GM21367 (cell line): ENCODE measurements around the gene PDZD7.
"Not testable (repeated sequence)": the region's sequence is repeated elsewhere in the genome, so short reads cannot be mapped to it uniquely, and the experiment has no call there.

Experiments
- ATAC-seq: cut with Tn5 transposase; IDR thresholded peaks from one replicate; pipeline ENCODE4 v1.9.1; 2021; ENCODE audit not compliant: unreplicated experiment

Gene PDZD7

DNA sequence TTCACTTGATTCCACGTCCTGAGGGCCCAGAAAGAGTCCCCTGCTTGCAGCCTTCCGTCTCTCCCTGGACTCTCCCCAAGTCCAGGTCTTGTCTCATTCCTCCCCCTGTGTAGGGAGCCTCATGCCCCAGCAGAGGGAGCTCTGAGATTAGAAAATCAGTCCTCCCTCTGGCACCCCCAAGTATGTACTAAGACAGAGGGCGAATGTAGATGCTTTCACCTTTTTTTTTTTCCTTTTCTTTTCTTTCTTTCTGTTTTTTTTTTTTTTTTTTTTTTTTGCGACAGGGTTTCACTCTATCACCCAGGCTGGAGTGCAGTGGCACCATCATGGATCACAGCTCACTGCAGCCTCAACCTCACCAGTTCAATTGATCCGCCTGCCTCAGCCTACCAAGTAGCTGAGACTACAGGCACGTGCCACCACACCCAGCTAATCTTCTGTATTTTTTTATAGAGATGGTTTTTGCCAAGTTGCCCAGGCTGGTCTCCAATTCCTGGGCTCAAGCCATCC lies 10.4 kb upstream of the PDZD7 start:
- ATAC-seq, result no peak

DNA sequence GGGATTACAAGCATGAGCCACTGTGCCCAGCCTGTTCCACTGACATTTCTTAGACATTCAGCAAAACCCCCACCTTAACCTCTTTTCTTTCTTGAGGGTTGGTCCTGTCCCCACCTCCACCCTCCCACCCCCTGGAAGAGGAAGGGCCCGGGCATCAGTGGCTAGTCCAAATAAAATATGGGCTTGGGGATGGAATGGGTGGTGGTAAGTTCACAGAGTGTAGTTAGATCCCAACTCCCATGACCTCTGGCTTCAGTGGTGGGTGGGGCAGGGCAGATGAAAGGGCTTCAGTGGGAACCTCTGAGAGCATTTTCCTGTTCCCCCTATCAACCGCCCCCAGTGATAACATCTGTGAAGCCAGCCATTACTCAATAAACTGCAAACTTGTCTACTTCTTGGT lies 9.9 kb upstream of the PDZD7 start:
- ATAC-seq, result no peak

DNA sequence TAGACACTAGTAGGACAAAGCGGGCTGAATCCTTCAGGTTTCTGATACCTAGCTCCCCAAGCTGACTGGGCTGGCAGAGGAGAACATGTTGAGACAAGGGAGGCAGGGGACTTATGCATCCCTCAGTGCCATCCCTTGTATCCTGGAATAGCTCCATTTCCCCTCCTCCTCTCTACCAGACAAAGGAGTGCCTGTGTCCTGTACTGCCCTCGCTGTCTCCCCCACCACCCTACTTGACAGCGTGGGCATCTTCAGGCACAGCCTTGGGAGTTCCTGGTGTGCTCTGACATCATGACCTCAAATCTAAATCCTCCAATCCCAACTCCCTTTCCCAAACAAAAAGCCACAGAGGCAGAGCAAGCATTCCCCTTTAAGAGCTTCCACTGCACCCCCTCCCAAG lies 9.1 kb upstream of the PDZD7 start:
- ATAC-seq, result no peak

DNA sequence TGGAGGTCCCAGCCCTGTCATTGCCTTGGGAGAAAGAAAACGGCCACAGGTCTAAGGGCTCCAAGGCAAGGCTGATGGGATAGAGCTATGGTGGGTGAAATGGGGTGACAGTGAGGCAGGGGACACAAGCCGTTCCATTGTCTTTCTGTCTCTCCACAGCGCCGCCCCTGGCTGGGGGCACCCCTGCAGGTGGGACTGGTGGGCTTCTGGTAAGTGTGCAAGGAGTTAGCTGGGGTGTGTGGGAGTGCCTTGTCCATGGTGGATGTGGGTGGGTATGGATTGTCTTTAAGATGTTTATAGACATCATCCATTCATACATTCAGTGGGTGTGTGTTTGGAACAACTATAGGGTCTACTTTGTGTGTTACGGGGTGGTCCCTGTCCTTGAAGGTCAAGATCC lies 7.6 kb upstream of the PDZD7 start:
- no peak for ATAC-seq

DNA sequence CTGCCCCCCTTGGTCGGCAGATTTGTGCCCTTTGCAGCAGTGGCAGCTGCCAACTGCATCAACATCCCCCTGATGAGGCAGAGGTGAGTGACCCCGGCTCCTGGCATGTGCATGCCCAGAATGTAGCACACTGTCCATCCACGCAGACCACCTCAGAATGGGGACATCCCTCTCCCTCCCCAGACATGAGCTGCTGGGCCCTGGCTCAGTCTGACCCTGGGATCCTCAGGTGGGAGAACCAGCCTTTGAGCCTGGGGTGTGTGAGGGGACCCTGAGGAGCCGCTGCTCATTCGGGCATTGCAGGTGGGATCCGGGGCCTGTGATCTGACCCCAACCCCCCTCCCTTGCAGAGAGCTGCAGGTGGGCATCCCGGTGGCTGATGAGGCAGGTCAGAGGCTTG lies 5.8 kb upstream of the PDZD7 start:
- ATAC-seq, result no peak

DNA sequence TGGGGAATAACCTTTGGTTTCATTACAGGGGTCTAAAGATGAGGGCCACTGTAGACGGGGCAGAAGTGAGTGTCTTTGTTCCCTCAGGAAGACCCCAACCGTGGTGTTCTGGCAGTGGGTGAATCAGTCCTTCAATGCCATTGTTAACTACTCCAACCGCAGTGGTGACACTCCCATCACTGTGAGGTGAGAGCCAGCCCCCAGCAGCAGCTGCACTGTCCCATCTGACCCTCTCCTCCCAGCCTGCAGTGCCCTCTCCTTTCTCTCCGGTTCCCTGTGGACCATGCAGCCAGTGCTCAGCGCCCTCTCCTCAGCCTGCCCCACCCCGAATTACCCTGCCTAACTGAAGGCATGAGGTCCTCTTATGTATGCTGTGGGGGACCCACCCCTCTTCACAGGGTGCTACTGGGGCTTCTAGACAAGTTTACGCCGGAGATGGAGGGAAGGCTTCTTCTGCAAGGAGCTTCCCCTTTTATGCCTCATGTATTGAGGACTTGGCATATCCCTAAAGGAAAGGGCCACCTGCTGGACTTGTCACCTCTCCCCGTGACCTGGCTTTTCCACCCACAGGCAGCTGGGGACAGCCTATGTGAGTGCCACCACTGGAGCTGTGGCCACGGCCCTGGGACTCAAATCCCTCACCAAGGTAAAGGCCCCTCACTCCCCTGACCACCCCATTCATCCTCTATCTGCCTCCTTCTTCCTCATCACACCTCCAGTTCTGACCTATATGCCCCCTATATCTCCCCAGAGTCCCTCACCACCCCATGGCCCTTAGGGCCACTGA lies 5.2 kb upstream of the PDZD7 start:
- no peak for ATAC-seq

DNA sequence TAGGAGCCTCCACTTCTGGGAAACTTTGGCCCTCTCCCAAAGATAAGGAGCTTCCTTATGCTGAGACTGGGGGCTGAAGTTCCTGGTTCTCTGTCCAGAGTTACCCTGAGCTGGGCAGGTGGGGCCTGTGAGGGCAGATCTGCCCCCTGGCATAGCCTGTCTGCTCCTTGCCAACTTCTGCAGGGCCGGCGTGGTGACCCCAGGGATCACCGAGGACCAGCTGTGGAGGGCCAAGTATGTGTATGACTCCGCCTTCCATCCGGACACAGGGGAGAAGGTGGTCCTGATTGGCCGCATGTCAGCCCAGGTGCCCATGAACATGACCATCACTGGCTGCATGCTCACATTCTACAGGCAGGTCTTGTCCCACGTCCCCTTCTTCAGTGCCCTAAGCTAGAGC lies 4.4 kb upstream of the PDZD7 start:
- ATAC-seq, result no peak

DNA sequence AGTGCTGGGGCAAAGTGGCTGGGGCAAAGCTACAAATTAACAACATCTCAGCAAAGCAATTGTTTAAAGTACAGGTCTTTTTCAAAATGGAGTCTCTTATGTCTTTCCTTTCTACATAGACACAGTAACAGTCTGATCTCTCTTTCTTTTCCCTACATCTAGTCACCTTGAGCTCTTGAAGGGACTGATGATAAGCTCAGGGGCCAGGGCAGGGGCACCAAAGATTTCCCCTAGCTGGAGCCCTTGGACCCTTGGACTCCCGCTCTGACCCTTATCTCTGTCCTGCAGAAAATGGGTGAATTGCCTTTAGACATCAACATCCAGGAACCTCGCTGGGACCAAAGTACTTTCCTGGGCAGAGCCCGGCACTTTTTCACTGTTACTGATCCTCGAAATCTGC lies 3.5 kb upstream of the PDZD7 start:
- ATAC-seq, result not testable (repeated sequence)

DNA sequence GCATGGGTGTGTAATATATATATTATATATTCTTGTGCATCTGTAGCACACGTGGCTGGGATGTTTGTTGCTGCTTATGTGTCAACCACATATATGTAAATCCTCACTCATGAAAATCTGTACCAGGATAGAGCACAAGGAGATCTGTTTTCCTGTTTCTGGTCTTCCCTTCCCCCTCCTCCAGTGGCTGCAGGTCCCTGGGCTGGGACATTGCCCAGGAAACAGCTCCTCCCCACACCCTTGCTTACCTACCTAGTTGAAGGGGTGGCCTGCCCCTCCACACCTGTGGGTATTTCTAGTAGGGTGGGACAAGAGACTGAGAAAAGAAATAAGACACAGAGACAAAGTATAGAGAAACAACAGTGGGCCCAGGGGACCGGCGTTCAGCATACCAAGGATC lies 2.3 kb upstream of the PDZD7 start:
- no peak for ATAC-seq

DNA sequence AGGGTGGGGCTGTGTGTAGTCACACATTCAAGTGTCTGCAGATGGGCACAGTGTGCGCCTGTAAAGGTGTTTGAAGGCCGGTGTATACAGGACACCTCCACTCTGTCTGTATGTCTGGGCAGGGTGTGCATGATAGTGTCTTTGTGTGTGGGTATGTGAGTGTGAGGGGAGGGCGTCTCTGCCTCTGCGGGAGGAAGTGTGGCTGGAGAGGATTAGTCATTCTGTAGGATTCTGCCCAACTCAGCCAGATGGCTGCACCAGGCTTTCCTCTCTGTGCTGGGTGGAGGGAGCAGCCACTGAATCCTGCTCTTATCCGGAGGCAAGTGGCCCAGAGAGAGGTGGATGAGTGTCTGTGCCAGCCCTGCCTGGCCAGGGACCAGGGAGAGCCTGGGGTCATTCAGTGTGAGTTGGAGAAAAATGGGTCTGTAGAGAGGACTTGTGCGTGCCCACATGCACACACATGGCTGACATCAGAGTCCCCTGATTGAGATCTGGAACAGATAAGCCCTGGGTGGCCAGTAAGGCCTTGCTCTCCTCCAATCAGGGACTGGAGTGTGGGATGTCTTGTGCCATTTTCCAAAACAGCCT lies 1.8 kb upstream of the PDZD7 start:
- ATAC-seq, result no peak

DNA sequence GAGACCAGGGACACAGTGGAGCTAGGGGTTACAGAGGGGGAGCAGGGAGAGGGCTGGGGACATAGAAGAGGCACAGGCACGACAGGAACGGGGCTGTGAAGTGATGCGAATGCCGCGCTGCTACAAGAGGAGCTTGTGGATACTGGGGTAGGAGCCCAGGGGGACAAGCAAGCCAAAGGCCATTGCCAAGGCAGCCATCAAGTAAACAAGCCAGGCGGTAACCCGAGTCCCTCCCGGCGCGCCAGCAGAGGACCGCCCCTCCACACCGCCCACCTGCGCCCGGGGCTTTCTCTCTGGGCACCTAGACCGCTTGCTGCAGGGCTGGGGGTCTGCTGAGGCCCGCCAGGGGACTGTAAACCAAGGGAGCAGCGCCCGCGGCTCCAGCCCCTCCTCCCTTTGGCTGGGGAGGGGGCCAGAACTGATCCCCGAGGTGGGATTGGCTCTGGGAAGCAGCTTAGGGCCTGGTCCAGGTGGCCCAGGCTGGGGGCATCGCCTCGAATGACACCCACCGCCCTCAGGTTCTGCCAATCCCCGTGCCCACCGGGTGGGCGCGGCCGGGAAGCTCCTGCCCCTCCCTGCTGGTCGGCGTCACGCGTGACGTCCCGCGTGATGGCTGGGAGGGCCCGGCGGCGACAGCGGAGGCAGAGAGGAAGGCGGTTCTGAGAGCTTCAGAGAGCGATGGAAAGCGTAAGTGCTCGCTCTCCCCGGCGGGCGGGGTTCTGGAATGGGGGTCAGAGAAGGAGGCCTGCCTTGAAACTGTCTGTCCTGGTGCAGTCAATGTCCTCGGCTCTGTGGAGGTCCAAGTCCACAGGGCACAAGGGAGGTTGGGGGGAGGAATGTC lies 1.1 kb upstream of the PDZD7 start:
- ATAC-seq, result no peak

DNA sequence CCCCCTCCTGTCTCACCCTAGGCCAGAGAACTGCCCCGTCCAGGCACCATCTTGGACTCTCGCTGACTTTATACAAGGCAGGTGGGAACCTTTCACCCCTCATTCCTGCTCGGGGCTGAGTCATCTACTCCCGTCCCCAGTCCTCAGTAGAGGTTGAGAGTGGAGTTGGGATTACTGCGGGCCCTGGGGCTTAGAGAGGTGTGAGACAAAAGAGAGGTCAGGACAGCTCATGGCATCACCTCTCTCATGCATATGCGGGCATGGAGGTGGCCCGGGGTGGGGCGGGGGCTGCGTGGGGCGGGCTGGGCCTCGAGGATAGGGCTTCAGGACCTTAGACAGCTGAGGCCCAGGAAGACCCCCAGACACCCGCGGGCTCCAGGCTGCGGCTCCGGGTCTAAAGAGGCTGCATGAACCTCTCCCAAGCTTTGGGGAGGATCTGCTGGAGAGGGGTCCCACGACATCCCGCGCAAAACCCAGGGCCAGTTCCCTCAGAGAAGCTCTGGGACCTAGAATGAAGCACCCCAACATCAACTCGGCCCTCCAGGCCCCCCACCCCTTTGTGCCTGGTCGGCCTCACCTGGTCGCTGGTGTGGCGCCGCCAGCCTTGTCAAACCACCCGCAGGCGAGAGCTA lies 317 bp downstream of the PDZD7 start:
- ATAC-seq, result no peak

DNA sequence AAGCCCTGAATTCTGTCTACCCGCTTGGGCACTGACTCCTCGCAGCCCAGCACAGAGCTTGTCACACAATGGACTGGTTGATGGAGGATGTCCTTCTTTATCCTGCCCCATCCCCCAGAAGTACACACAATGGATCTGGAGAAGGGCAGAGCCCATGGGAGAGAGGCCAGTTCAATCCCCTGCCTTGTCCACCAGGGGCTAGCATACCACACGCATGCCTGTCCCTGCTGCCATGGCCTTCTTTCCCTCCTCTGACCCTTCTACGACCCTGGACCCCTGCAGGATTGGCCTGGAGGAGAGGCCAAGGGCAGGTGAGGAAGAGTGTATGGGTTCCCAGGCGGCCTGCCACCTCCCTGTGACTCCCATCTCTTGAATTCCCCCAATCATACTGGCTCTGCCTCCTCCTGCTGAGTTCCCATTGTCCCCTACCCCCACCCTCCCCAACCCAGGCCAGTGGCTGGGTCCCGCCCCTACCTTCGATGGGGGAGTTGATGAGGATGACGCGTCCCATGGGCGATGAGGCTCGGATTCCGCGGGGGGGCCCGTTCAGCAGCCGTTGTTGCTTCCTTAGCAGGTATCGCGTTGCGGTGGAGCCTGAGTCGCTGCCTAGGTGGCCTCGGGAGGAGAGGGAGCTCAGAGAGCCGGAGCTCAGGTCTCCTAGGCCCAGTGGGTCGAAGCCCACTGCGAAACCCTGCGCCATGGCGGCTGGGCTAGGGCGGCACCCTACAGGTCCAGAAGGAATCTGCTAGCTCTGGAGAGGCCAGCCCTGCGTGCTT lies 1.2 kb downstream of the PDZD7 start:
- no peak for ATAC-seq

DNA sequence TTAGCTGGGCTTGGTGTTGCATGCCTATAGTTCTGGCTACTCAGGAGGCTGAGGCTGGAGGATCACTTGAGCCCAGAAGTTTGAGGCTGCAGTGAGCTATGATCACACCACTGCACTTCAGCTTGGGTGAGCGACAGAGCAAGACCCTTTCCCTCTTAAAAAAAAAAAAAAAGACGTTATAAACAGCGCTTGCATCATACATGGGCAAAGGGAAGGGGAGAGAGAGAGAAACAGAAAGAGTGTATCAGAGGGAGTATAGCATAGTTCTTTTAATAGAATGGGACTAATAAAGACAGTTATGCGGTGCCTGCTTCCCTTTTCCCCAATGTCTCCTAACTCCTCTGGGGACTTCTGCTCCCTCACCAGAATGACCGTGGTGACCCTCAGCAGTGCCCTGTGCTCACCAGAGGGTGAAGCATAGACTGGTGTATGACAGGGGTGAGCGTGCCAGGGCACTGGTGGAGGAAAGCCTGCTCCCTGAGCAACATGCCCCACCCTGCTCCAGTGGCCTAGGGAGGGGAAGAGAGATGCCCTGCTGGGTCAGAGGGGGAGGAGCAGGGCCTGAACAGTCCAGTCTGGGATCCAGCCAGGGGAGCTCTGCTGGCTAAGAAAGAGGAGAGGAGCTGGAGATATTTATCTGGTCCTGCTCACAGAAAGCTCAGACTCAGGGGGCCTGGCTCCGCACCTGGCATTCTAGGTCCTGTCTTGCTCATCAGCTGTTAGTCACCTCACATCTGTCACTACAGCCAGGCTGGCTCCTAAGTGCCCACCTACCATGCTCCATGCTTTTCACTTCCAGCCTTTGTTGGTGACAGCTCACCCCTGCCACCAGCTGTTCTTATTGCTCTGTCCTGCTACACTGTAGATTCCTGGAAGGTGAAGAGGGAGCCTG lies 2.2 kb downstream of the PDZD7 start:
- ATAC-seq, result no peak

DNA sequence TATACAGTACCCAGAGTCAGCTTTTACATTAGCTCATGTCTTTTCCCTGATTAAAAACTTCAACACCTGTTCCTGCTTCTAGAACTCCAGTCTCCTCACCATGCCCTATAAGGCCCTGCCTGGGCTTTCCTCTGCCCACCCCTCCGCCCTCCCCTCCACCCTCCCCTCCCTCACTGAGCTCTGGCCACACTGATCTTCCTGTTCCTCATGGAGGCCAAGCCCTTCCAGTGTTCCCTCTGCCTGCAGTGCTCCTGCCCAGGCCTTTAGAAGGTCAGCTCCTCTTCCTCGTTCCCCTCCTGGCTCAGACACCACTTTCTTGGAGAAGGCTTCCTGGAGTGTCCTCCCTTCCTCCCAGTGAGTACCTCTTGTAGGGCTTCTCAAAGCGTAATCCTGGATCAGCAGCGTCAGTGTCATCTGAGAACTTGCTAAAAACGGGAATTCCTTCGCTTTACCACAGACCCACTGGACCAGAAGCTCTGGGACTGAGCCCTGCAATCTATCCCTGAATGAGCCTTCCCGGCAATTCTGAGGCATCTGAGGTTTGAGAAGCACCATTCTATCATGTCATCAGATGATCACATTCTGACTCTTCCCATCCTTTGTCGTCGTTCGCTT lies 3.7 kb downstream of the PDZD7 start:
- ATAC-seq, result no peak

DNA sequence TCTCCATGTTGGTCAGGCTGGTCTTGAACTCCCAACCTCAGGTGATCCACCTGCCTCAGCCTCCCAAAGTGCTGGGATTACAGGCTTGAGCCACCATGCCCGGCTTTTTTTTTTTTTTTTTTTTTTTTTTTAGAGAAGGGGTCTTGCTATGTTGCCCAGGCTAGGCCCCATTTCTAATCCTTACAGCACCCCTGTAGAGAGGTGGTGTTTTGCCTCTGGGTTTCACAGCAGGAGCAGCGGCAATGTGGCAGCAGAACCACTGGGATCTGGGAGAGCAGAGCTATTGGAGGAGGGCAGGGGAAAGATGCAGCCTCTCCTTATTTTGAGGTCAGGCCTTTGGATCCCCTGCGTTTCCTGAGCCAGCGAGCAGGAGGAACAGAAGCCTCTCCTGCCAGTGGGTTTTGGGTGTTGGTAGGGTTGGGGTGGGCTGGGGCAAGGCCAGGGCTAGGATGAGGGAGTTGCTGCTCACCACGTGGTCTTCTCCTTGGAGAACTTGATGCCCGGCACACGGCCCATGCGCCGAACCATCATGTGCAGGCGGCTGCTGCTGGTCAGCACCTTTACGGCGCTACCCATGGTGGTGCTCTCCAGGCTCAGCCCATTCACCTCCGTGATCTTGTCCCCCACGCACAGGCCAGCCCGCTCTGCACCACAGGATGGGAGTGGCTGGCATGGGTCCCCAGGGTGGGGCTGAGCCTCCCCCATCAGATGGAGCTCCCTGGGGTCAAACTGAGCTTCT lies 7.8 kb downstream of the PDZD7 start:
- ATAC-seq, result no peak

DNA sequence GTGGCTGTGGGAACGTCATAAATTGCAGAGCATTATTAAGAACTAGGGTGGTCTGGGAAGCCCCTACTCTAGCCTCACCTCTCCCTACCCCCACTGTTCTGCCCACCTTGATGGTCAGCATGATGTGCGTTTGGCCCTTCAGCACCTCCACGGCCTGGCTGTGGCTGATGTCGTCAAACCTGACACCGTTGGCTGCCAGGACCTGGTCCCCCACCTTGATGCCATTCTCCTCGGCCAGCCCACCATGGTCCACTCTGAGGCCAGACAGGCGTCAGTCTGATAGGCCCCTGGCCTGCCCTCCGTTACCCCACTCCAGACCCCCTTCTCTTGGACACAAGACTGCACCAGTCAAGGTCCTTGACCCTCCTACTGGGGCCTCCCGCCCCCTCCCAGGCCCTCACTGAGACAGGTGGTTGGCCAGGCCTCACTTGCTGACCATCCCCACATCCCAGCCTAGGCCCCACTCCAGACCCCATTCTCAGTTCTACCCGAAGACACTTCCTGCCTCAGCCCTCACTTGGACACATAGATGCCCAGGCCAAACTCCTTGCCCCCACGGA lies 9.2 kb downstream of the PDZD7 start:
- ATAC-seq, result no peak

DNA sequence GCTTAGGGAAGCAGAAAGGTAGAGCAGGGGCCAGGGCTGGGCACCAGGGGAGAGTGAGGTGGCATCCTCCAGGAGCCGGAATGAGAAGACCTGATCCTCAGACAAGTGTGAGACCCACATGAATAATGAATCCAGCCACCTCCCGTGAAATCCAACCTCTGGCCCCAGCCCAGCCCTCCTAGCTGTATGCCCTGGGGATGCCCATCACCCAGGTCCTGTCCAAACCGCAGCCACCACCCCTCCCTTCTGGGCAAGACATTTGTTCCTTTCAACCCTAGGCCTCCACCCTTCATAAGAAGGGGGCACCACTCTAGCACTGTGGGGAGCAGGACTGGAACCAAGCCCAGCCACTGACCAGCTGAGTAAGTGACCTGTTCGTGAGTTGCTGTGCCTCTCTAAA lies 9.7 kb downstream of the PDZD7 start:
- ATAC-seq, result no peak
